ENCODE data around the gene TTN.

- TF ChIP-seq, protein P1, sequence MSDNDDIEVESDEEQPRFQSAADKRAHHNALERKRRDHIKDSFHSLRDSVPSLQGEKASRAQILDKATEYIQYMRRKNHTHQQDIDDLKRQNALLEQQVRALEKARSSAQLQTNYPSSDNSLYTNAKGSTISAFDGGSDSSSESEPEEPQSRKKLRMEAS (IDR thresholded peaks at IDR 0.05) = no peak
- TF ChIP-seq YY1 (IDR thresholded peaks at IDR 0.05) = no peak
- no peak for TF ChIP-seq RAD21 (IDR thresholded peaks at IDR 0.05)
- TF ChIP-seq, protein P2, sequence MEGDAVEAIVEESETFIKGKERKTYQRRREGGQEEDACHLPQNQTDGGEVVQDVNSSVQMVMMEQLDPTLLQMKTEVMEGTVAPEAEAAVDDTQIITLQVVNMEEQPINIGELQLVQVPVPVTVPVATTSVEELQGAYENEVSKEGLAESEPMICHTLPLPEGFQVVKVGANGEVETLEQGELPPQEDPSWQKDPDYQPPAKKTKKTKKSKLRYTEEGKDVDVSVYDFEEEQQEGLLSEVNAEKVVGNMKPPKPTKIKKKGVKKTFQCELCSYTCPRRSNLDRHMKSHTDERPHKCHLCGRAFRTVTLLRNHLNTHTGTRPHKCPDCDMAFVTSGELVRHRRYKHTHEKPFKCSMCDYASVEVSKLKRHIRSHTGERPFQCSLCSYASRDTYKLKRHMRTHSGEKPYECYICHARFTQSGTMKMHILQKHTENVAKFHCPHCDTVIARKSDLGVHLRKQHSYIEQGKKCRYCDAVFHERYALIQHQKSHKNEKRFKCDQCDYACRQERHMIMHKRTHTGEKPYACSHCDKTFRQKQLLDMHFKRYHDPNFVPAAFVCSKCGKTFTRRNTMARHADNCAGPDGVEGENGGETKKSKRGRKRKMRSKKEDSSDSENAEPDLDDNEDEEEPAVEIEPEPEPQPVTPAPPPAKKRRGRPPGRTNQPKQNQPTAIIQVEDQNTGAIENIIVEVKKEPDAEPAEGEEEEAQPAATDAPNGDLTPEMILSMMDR (IDR thresholded peaks at IDR 0.05; ENCODE audit: low read depth, low read length, missing input control) = no peak
- no peak for TF ChIP-seq JUND (IDR thresholded peaks at IDR 0.05)
Observed at GRCh38 chr2:178829299-178829960, 22.2 kb upstream of the TTN start.

Measured in liver (tissue), 3 donors.